ENCODE data around the gene MALRD1.

Gene MALRD1

GRCh38 chr10:19417740-19418139 is 369.1 kb downstream of the MALRD1 start:
- DNase-seq (ENCODE audit: extremely low read depth, low read depth), result no peak
- TF ChIP-seq CTCF (IDR thresholded peaks at IDR 0.05; ENCODE audit: low read depth, low read length), result no peak

GRCh38 chr10:19421674-19422073 is 373.1 kb downstream of the MALRD1 start:
- no peak for TF ChIP-seq CTCF (IDR thresholded peaks at IDR 0.05; ENCODE audit: low read depth, low read length)
- DNase-seq (ENCODE audit: extremely low read depth, low read depth), result no peak

DNA sequence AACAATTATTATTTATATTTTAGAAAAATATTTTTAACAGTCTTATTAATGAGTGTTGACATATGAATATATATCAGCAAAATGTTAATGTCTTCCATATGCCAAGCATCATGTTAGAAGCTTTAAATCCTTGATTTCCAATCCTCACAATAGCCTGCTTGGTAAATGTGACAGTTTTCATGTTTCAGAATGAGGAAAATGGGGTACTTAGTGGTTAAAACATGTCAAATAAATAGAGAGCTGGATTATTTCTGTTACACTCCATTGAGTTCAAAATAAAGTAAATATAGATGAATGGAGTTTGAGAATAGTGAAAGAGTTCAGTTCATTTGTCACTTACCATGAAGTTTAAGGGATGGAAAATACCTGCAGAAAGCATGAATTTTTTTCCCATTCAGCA is 377.4 kb downstream of the MALRD1 start:
- DNase-seq (ENCODE audit: extremely low read depth, low read depth), result no peak
- TF ChIP-seq CTCF (IDR thresholded peaks at IDR 0.05; ENCODE audit: low read depth, low read length), result no peak

GRCh38 chr10:19431622-19432351 is 383.2 kb downstream of the MALRD1 start:
- TF ChIP-seq CTCF (IDR thresholded peaks at IDR 0.05; ENCODE audit: low read depth, low read length), result no peak
- no peak for DNase-seq (ENCODE audit: extremely low read depth, low read depth)

- no peak for TF ChIP-seq CTCF (IDR thresholded peaks at IDR 0.05; ENCODE audit: low read depth, low read length)
- no peak for DNase-seq (ENCODE audit: extremely low read depth, low read depth)
These were observed 401.3 kb downstream of the MALRD1 start for GRCh38 chr10:19449860-19450259.

- DNase-seq (ENCODE audit: extremely low read depth, low read depth), result no peak
- no peak for TF ChIP-seq CTCF (IDR thresholded peaks at IDR 0.05; ENCODE audit: low read depth, low read length)
These were observed 402.8 kb downstream of the MALRD1 start for GRCh38 chr10:19451356-19451755.

GRCh38 chr10:19451937-19452336 is 403.3 kb downstream of the MALRD1 start:
- TF ChIP-seq CTCF (IDR thresholded peaks at IDR 0.05; ENCODE audit: low read depth, low read length), result no peak
- DNase-seq (ENCODE audit: extremely low read depth, low read depth), result no peak
